ENCODE measurements around the gene KIZ.

DNA sequence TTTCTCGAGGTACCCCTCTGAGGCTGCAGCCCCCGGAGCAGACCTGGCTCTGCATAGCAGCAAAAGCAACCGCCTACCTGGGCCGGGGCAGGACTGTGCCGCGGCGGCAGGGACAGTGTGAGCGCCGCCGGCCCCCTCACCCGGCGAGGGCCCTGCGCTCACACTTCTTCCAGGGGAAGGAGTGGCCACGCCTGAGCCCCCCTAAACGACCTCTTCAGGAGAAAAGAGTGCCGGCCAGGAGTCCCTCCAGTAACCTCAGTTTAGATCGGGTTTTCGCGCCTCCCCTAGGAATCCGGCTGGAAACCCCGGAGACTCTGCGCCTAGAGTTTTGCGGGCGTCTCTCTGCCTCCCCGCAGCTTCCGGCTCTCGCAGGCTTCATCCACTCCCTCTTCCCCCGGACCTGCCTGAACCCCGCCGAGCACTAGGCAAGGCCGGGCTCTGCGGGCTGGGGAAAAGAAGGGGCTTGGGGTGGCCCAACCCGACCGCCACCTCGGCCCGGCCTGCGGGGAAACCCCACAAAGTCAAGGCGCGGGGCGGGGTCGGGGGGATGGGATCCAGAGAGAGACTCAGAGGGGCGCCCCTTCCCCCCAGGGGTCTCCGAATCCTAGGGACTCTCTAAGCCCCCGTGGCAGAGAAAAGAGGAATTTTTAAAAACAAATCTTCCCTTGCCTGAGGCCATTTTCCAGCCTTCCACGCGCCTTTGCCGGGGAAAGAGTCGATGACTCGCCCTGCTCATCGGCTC lies 20.3 kb upstream of the KIZ start:
- TF ChIP-seq SIN3A (IDR thresholded peaks at IDR 0.05; ENCODE audit: borderline replicate concordance, insufficient read depth, low read length), result no peak
- TF ChIP-seq, protein P1, sequence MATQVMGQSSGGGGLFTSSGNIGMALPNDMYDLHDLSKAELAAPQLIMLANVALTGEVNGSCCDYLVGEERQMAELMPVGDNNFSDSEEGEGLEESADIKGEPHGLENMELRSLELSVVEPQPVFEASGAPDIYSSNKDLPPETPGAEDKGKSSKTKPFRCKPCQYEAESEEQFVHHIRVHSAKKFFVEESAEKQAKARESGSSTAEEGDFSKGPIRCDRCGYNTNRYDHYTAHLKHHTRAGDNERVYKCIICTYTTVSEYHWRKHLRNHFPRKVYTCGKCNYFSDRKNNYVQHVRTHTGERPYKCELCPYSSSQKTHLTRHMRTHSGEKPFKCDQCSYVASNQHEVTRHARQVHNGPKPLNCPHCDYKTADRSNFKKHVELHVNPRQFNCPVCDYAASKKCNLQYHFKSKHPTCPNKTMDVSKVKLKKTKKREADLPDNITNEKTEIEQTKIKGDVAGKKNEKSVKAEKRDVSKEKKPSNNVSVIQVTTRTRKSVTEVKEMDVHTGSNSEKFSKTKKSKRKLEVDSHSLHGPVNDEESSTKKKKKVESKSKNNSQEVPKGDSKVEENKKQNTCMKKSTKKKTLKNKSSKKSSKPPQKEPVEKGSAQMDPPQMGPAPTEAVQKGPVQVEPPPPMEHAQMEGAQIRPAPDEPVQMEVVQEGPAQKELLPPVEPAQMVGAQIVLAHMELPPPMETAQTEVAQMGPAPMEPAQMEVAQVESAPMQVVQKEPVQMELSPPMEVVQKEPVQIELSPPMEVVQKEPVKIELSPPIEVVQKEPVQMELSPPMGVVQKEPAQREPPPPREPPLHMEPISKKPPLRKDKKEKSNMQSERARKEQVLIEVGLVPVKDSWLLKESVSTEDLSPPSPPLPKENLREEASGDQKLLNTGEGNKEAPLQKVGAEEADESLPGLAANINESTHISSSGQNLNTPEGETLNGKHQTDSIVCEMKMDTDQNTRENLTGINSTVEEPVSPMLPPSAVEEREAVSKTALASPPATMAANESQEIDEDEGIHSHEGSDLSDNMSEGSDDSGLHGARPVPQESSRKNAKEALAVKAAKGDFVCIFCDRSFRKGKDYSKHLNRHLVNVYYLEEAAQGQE (IDR thresholded peaks at IDR 0.05; ENCODE audit: insufficient read depth in 1 of 2, low read depth in 2 of 2, low read length in 2 of 2), result no peak
- no peak for TF ChIP-seq POLR2AphosphoS5 (IDR thresholded peaks at IDR 0.05; ENCODE audit: low read depth, low read length)
- no peak for TF ChIP-seq TAF1 (IDR thresholded peaks at IDR 0.05; ENCODE audit: borderline replicate concordance, insufficient read depth, low read length)

Measured in PFSK-1 (cell line).